Activated CD8-positive, alpha-beta memory T cell treated with anti-CD3 and anti-CD28 coated beads for 48 hours (primary cell): ENCODE data around the gene AFAP1L1.
A peak's percentile ranks its signal among the peaks of the same experiment; 100 is the strongest.

Experiments used
- DNase-seq, 3 experiments: peaks; one replicate each; pipeline ENCODE4 v3.0.0-alpha.2; 2020; ENCODE audit warnings: low read depth in 2 of 3, low spot score in 2 of 3

The AFAP1L1 gene

DNA sequence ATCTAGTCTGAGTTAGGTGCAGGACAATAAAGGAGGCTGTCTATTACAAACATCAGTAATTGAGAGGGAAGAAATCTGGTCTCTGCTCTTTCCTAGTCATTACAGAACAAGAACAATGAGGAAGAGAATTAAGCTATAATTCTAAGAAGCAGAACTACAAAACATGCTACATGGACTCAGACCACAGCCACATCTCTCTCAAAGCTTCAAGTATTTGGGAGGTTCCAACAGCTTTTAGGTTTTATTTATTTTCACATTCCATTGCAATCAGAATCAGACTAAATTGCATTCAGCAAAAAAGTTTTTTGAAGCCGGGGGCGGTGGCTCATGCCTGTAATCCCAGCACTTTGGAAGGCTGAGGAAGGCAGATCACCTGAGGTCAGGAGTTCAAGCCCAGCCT is 72.5 kb downstream of the AFAP1L1 start:
- no peak for DNase-seq

GRCh38 chr5:149345147-149345891 is 73.7 kb downstream of the AFAP1L1 start, which contains the start of gene GRPEL2:
TSS of gene GRPEL2 (plus strand) at chr5:149345499. CDS start at chr5:149345540, 41 bp downstream.
- peak; percentile 68 to 90 (median 75) for DNase-seq

GRCh38 chr5:149345892-149346222 is 74.2 kb downstream of the AFAP1L1 start:
- DNase-seq = no peak

DNA sequence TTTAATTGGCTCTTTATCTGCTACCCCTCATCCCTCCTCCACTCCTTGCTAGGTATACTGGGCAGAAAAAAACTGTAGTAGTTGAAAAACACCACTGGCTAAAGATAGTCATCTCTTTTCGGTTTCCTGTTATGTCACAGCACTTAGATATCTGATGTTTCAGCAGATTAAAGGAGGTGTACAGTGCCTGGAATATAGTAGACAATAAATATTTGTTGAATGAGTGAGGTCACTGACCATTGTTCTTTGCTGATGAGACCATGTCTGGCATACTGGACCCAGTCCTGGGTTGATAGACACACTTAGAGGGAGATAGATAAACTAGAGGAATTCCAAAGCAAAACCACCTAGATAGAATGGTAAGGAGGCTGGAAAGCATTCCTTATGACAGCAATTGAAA is 76.9 kb downstream of the AFAP1L1 start:
- DNase-seq = no peak

DNA sequence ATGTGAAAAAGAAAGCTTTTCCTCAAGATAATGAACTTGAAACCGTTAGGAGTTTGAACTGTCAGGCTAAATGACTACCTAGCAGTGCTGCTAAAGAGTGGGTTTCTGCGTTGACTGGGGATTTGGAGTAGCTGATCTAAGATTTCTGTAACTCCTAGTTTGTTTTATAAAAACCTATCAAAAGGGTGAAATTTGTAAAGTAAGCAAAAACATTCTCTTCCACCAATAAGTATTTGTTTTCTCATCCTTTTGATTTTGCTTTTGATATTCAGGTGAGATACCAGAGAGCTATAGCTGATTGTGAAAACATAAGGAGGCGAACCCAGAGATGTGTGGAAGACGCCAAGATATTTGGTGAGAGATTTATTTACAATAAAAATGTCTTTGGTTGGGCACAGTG is 77.7 kb downstream of the AFAP1L1 start:
- DNase-seq = no peak

GRCh38 chr5:149352169-149352568 is 80.5 kb downstream of the AFAP1L1 start:
- DNase-seq = no peak

GRCh38 chr5:149353911-149354310 is 82.3 kb downstream of the AFAP1L1 start:
- DNase-seq = no peak

DNA sequence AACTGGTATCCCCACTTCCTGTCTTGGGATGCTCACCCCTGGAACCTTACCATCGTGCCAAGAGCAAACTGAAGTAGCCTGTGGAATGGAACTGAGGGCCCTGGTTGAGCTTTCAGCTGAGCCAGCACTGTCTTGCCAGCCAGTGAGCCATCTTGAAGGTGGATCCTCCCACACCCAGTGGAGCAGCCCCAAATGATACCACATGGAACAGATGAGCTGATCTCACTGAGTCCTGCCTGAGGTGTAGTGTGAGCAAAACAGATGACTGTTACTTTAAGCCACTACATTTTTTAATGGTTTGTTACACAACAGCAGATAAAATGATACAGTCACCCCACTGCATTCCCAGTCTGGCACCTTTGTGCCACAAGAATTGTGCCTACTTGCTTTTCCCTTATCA is 84.0 kb downstream of the AFAP1L1 start:
- no peak for DNase-seq

DNA sequence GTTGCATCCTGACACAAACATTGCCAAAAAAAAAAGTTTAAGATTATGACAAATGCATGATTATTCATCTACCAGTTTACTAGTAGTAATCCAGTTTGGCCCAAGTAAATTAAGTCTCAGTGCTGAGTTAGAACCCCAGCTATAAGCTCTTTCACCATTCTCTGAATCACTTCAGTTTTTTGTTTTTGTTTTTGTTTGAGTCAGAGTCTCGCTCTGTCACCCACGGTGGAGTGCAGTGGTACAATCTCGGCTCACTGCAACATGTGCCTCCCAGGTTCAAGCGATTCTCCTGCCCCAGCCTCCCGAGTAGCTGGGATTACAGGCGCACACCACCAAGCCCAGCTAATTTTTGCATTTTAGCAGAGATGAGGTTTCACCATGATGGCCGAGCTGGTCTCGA is 84.7 kb downstream of the AFAP1L1 start:
- no peak for DNase-seq

- peak; percentile 57 to 96 (median 87) for DNase-seq
Observed at GRCh38 chr5:149357370-149358293, 86.0 kb downstream of the AFAP1L1 start, which contains the start of gene PCYOX1L. TSS of gene PCYOX1L (plus strand) at chr5:149358046. CDS start at chr5:149358069, 23 bp downstream.

DNA sequence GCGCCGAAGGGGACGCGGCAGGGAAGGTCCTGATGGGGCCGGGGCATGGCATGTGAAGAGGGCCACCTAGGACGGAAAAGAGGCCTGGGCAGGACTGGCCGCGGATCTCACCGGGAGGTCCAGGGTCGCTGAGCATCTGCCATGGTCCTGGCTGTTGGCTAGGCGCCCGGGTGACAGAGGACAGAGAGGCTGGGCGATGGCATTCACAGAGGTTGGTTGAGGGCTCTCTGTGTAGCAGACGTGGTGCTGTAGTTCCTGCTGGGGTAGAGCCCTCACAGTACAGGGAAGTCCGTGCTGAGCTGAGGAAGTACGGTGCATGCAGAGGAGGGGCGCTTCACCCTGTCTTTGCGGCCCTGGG is 86.6 kb downstream of the AFAP1L1 start:
- DNase-seq = no peak

GRCh38 chr5:149358868-149359495 is 87.3 kb downstream of the AFAP1L1 start:
- DNase-seq = no peak

DNA sequence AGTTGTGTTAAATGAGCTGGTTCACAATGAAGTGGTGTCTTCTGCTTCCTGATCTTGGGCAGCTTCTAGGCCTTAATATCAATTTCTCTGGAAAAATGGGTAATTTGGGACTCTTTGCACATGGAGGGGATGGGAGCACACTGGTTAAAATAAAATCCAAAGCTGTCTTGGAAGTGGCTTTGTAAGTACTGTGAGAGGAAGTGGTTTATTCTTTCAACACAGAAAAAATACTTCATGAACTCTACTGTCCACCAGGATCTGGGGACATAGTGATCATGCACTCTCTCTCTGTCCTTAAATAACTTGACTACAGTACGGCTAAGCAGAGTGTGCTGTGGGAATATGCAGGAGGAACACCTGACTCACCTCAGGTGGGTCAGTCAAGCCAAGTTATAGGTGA is 88.6 kb downstream of the AFAP1L1 start:
- DNase-seq = no peak

DNA sequence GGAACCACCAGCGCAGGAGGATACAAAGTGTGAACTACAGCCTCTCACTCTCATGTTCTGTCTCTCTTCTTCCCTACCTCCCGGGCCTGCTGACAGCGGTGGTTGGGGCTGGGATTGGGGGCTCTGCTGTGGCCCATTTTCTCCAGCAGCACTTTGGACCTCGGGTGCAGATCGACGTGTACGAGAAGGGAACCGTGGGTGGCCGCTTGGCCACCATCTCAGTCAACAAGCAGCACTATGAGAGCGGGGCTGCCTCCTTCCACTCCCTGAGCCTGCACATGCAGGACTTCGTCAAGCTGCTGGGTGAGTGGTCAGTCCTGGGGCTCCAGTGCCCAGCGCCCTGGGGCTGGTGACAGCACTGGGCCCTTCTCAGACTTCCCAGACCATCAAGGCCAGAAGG is 90.9 kb downstream of the AFAP1L1 start:
- no peak for DNase-seq

DNA sequence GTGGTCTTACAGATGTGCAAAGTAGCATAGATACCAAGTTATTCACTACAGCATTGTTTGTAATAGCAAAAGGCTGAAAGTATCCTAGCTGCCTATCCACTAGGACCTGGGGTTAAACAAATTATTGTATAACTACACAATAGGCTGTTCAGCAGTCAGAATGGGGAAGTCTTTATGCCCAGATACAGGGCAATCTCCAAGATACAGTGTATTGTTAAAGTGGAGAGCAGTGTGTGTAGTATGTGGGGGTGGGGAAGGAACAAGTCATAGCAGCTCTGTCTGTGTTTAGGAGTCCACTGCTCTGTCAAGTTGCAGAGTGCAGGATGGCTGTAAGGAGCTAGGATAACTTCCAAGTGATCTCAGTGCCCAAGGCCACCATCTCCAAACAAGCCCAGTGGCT is 91.7 kb downstream of the AFAP1L1 start:
- DNase-seq = no peak

DNA sequence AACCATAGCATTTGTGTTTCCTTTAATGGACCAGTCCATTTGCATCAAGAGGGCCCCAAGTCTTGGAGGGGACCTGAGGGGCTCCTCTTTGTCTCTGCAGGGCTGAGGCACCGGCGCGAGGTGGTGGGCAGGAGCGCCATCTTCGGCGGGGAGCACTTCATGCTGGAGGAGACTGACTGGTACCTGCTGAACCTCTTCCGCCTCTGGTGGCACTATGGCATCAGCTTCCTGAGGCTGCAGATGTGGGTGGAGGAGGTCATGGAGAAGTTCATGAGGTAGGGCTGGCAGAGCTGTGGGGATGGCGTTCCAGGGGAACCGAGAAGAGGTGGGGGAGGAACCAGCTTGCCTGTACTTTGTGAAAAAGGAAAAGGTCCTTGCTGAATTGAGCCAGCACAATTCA is 92.3 kb downstream of the AFAP1L1 start:
- no peak for DNase-seq

GRCh38 chr5:149364719-149365118 is 93.1 kb downstream of the AFAP1L1 start:
- no peak for DNase-seq

DNA sequence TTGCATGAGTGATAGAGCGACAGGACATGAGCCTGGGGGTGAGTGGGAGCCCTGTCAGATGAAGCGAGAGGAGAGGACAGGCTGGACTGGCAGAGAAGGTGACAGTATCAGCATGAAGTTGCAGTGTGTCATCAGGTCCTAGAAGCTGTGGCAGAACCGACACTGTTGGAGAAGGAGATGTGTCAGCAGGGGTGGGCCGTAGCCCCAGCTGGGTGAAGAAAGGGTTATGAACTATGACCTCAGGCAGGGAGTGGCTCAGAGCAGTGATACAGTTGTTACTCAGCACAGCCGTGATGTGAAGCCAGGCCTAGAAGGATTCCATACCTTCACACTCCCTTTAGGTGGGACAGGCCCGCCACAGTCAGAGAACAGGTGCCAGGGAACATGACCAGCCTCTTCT is 93.8 kb downstream of the AFAP1L1 start:
- no peak for DNase-seq

- DNase-seq = no peak
Observed at GRCh38 chr5:149366169-149366729, 94.6 kb downstream of the AFAP1L1 start.

DNA sequence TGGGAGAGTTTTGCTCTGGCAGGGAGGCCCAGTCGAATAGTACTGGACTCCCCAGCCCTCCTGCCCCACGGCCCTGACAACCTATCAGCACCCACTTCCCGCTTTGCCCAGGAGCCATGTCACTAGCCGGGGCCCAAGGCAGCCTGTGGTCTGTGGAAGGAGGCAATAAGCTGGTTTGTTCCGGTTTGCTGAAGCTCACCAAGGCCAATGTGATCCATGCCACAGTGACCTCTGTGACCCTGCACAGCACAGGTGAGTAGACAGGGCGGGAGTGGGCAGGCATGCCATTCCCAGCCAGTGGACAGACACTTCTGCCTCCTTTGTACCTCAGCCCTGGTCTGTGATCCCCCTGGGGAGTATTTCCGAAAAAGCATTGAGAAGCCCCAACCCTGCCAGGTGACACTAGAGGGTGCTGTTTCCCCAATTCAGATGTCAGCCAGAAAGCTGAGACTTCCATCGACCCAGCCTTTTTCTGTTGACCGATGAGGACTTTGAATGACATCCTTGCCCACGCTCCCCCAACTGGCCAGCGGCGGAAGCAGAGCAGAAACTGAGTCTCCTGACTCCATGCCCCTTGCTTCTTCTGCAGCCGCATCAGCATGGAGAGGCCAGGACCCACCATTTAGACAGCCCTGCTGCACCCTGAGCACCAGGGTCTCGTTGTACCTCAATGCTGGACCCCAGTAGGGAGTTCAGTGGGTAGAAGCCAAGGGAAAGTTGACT is 95.8 kb downstream of the AFAP1L1 start:
- DNase-seq = peak in 1 of 3 experiments; percentile 34
